A673 (cell line): ENCODE data around the gene SPEF2. TPM values are rescaled to one million over a fixed set of nuclear protein-coding genes. Genes with fewer than 3 reads are reported as not detected.

Source experiments
- BruUV-seq: library from RNA; stranded (reverse); fragments of 400-500 nt; replicated peaks from 2 replicates; lab custom pipeline; 2021; lab: Mats Ljungman, UMichigan
- CTCF ChIA-PET: fragments of 300-600 bp; sonication (Branson Sonifier 250); formaldehyde crosslinking; loops from one replicate; lab custom pipeline; 2022; ENCODE audit warnings: antibody characterized with exemption; lab: Charles Lee
- POLR2A ChIA-PET: fragments of 300-600 bp; sonication (Branson Sonifier 250); formaldehyde crosslinking; loops from one replicate; lab custom pipeline; 2022; ENCODE audit warnings: antibody characterized with exemption; ENCODE audit not compliant: low non-redundant PET; lab: Charles Lee
- DNase-seq: peaks from one replicate; pipeline ENCODE4 v3.0.0-alpha.2; 2015; ENCODE audit warnings: low spot score
- H3K27ac ChIP-seq: fragments of 200-600 bp; sonication (generic); 2 replicates; pipeline ENCODE4 v1.5.1; 2016; ENCODE audit warnings: mixed run types, low read depth, mild to moderate bottlenecking, mixed read lengths, antibody characterized with exemption, low read length; ENCODE audit not compliant: poor library complexity, severe bottlenecking
- H3K27me3 ChIP-seq: fragments of 200-600 bp; sonication (generic); replicated peaks from 2 replicates; pipeline ENCODE4 v1.6.1; 2017; ENCODE audit warnings: mixed run types, low read depth, mild to moderate bottlenecking, mixed read lengths, antibody characterized with exemption, low read length; ENCODE audit not compliant: insufficient read depth, poor library complexity
- H3K36me3 ChIP-seq: fragments of 200-600 bp; sonication (generic); 2 replicates; pipeline ENCODE4 v1.6.1; 2016; ENCODE audit warnings: mixed run types, mild to moderate bottlenecking, mixed read lengths, antibody characterized with exemption, low read length; ENCODE audit not compliant: insufficient read depth, poor library complexity, severe bottlenecking
- H3K4me1 ChIP-seq: fragments of 200-600 bp; sonication (generic); 2 replicates; pipeline ENCODE4 v1.6.1; 2017; ENCODE audit warnings: mixed run types, mild to moderate bottlenecking, mixed read lengths, antibody characterized with exemption, low read length; ENCODE audit not compliant: insufficient read depth, poor library complexity, severe bottlenecking
- H3K4me3 ChIP-seq: fragments of 200-600 bp; sonication (generic); 2 replicates; pipeline ENCODE4 v1.5.1; 2016; ENCODE audit warnings: low read depth, mixed run types, mild to moderate bottlenecking, mixed read lengths, low read length; ENCODE audit not compliant: poor library complexity, severe bottlenecking
- H3K9me3 ChIP-seq: fragments of 200-600 bp; sonication (generic); 2 replicates; pipeline ENCODE4 v1.6.1; 2016; ENCODE audit warnings: mixed run types, low read depth, mild to moderate bottlenecking, mixed read lengths, antibody characterized with exemption, low read length; ENCODE audit not compliant: poor library complexity, severe bottlenecking
- CTCF ChIP-seq: fragments of 300-800, 200-600 bp; sonication (generic); conservative IDR thresholded peaks from 2 replicates; pipeline ENCODE4 v1.5.1; 2017; ENCODE audit warnings: low read depth, mild to moderate bottlenecking, antibody characterized with exemption, low read length, moderate library complexity, mixed read lengths
- EZH2 ChIP-seq: fragments of 200-600 bp; sonication (generic); IDR thresholded peaks from 2 replicates; pipeline ENCODE4 v1.6.1; 2017; ENCODE audit warnings: borderline replicate concordance, low read depth, mild to moderate bottlenecking, mixed read lengths, antibody characterized with exemption, low read length; ENCODE audit not compliant: poor library complexity, severe bottlenecking
- intact Hi-C: fragments of 100-400 bp; cut with micrococcal nuclease; formaldehyde crosslinking; loops from one replicate; pipeline ENCODE4 v1.10.0; 2022; ENCODE audit not compliant: unreplicated experiment
- total RNA-seq: library from RNA; stranded (reverse); gene quantifications from 2 replicates; pipeline ENCODE4 v1.2.3, GENCODE V29; 2021

SPEF2 gene
- total RNA-seq, 1 experiment from 2014 or later: 1.5 TPM

- H3K36me3 ChIP-seq: no peaks in the 10 kb centered on the region
- DNase-seq: no peak
- H3K27ac ChIP-seq: no peak overlapping the region
- H3K9me3 ChIP-seq: no peaks in the 10 kb centered on the region
- CTCF ChIA-PET: no interaction called here
- H3K4me1 ChIP-seq: no peaks in the 10 kb centered on the region
- no peak for TF ChIP-seq CTCF
- no peak for TF ChIP-seq EZH2
- POLR2A ChIA-PET: no interaction called here
- intact Hi-C loops: no loop called here
- no peaks in the 10 kb centered on the region for H3K27me3 ChIP-seq
- no peak overlapping the region for H3K4me3 ChIP-seq
- BruUV-seq: no TSS peak
These were observed 128.0 kb downstream of the SPEF2 start for GRCh38 chr5:35745660-35746059.

GRCh38 chr5:35752012-35752411, 134.3 kb downstream of the SPEF2 start:
- no peak overlapping the region for H3K27ac ChIP-seq
- TF ChIP-seq CTCF (no peak), EZH2 (no peak)
- DNase-seq: no peak
- no TSS peak for BruUV-seq
- no peaks in the 10 kb centered on the region for H3K4me1 ChIP-seq
- H3K27me3 ChIP-seq: no peaks in the 10 kb centered on the region
- H3K4me3 ChIP-seq: no peak overlapping the region
- ChIA-PET POLR2A (no interaction called here), CTCF (no interaction called here)
- no peaks in the 10 kb centered on the region for H3K9me3 ChIP-seq
- intact Hi-C loops: no loop called here
- no peaks in the 10 kb centered on the region for H3K36me3 ChIP-seq

GRCh38 chr5:35753500-35753899, 135.8 kb downstream of the SPEF2 start:
- Histone ChIP-seq H3K4me3 (no peak overlapping the region), H3K36me3 (no peaks in the 10 kb centered on the region), H3K9me3 (no peaks in the 10 kb centered on the region), H3K4me1 (no peaks in the 10 kb centered on the region), H3K27me3 (no peaks in the 10 kb centered on the region), H3K27ac (no peak overlapping the region)
- BruUV-seq: no TSS peak
- no peak for DNase-seq
- ChIA-PET CTCF (interaction anchor here (0.5 kb wide), 1 partner anchor 24 kb away, joined by 3 read pairs; no protein-coding TSS in a partner anchor), POLR2A (no interaction called here)
- TF ChIP-seq CTCF: no peak
- no peak for TF ChIP-seq EZH2
- intact Hi-C loops: no loop called here
